Islet of Langerhans (tissue), 1 donor: ENCODE results near the gene URM1.

Experiments
- FAIRE-seq: peaks from one replicate; lab custom pipeline; 2011; peaks lifted over from hg19 to GRCh38; lab: Jason Lieb, UNC

Gene URM1

GRCh38 chr9:128388150-128388549 is 17.0 kb downstream of the URM1 start:
- FAIRE-seq: no peak

- no peak for FAIRE-seq
Observed at GRCh38 chr9:128389395-128390149, 18.4 kb downstream of the URM1 start.

- no peak for FAIRE-seq
Observed at GRCh38 chr9:128390150-128390812, 19.1 kb downstream of the URM1 start.

- FAIRE-seq: no peak
Observed at GRCh38 chr9:128390813-128391711, 19.9 kb downstream of the URM1 start.

GRCh38 chr9:128391956-128392301 is 20.8 kb downstream of the URM1 start:
- FAIRE-seq: no peak

GRCh38 chr9:128392302-128393144 is 21.3 kb downstream of the URM1 start:
- no peak for FAIRE-seq

- FAIRE-seq: no peak
Observed at GRCh38 chr9:128393145-128393775, 22.1 kb downstream of the URM1 start.

- FAIRE-seq: no peak
Observed at GRCh38 chr9:128393970-128394369, 22.8 kb downstream of the URM1 start.

- no peak for FAIRE-seq
Observed at GRCh38 chr9:128394379-128395168, 23.4 kb downstream of the URM1 start.

- no peak for FAIRE-seq
Observed at GRCh38 chr9:128396970-128397613, 25.9 kb downstream of the URM1 start.

GRCh38 chr9:128397831-128398230 is 26.7 kb downstream of the URM1 start:
- no peak for FAIRE-seq

- no peak for FAIRE-seq
Observed at GRCh38 chr9:128399861-128400260, 28.7 kb downstream of the URM1 start.

GRCh38 chr9:128404560-128404959 is 33.4 kb downstream of the URM1 start:
- FAIRE-seq: no peak

GRCh38 chr9:128405077-128405779 is 34.1 kb downstream of the URM1 start:
- FAIRE-seq: no peak

- FAIRE-seq: no peak
Observed at GRCh38 chr9:128405780-128406171, 34.6 kb downstream of the URM1 start.

- no peak for FAIRE-seq
Observed at GRCh38 chr9:128406848-128407391, 35.7 kb downstream of the URM1 start.

- FAIRE-seq: no peak
Observed at GRCh38 chr9:128408963-128409431, 37.8 kb downstream of the URM1 start.

- no peak for FAIRE-seq
Observed at GRCh38 chr9:128409450-128409849, 38.3 kb downstream of the URM1 start.

- no peak for FAIRE-seq
Observed at GRCh38 chr9:128409978-128410377, 38.8 kb downstream of the URM1 start.
